SK-N-SH treated with all-trans-retinoic acid at 6 μM for 48 hours (cell line): Measurements from ENCODE around the gene ERAP2.

ENCODE experiments used
- BACH2 ChIP-seq: fragments of 250-450 bp; sonication (Bioruptor Pico); IDR thresholded peaks from 2 replicates; pipeline ENCODE4 v1.9.0; 2021; ENCODE audit warnings: mild to moderate bottlenecking, borderline replicate concordance
- CSRNP3 ChIP-seq: fragments of 250-450 bp; sonication (Bioruptor Pico); IDR thresholded peaks from 2 replicates; pipeline ENCODE4 v1.5.1; 2021; ENCODE audit warnings: mild to moderate bottlenecking, moderate library complexity
- ESRRG ChIP-seq: fragments of 250-450 bp; sonication (Bioruptor Pico); IDR thresholded peaks from 2 replicates; pipeline ENCODE4 v1.6.1; 2021; ENCODE audit warnings: mild to moderate bottlenecking
- GLIS3 ChIP-seq: fragments of 250-450 bp; sonication (Bioruptor Pico); IDR thresholded peaks from 2 replicates; pipeline ENCODE4 v1.5.0; 2020; ENCODE audit warnings: mild to moderate bottlenecking, moderate library complexity
- OSR1 ChIP-seq: fragments of 250-450 bp; sonication (Bioruptor Pico); IDR thresholded peaks from 2 replicates; pipeline ENCODE4 v1.8.0; 2022; ENCODE audit warnings: moderate library complexity, mild to moderate bottlenecking, inconsistent platforms
- PATZ1 ChIP-seq: fragments of 250-450 bp; sonication (Bioruptor Pico); IDR thresholded peaks from 2 replicates; pipeline ENCODE4 v1.8.0; 2020; ENCODE audit warnings: mild to moderate bottlenecking, moderate library complexity, borderline replicate concordance
- PPARA ChIP-seq: fragments of 250-450 bp; sonication (Bioruptor Pico); IDR thresholded peaks from 2 replicates; pipeline ENCODE4 v1.5.0; 2020; ENCODE audit warnings: mild to moderate bottlenecking, borderline replicate concordance
- TOX ChIP-seq: fragments of 250-450 bp; sonication (Bioruptor Pico); IDR thresholded peaks from 2 replicates; pipeline ENCODE4 v1.8.0; 2021; ENCODE audit warnings: mild to moderate bottlenecking, moderate library complexity, borderline replicate concordance
- ZNF8 ChIP-seq: fragments of 450-650 bp; formaldehyde crosslinking; IDR thresholded peaks from 2 replicates; pipeline ENCODE4 v1.5.0; 2020; ENCODE audit warnings: mild to moderate bottlenecking, moderate library complexity

GRCh38 chr5:96963267-96963666, 87.0 kb downstream of the ERAP2 start:
- TF ChIP-seq ZNF8 (CRISPR knock-in tag): no peak
- no peak for TF ChIP-seq GLIS3 (CRISPR knock-in tag)
- TF ChIP-seq OSR1 (CRISPR knock-in tag): no peak
- TF ChIP-seq ESRRG (CRISPR knock-in tag): no peak
- no peak for TF ChIP-seq PATZ1 (CRISPR knock-in tag)
- no peak for TF ChIP-seq PPARA (CRISPR knock-in tag)
- no peak for TF ChIP-seq BACH2 (CRISPR knock-in tag)
- no peak for TF ChIP-seq CSRNP3 (CRISPR knock-in tag)
- no peak for TF ChIP-seq TOX (CRISPR knock-in tag)
